NCI-H2196 (cell line): ENCODE measurements around the gene AKAP6.
A peak's percentile ranks its signal among the peaks of the same experiment; 100 is the strongest.

Experiments used
- DNase-seq: peaks from one replicate; lab custom pipeline; 2025; ENCODE audit not compliant: unreplicated experiment; lab: John Stamatoyannopoulos, UW

The AKAP6 gene

DNA sequence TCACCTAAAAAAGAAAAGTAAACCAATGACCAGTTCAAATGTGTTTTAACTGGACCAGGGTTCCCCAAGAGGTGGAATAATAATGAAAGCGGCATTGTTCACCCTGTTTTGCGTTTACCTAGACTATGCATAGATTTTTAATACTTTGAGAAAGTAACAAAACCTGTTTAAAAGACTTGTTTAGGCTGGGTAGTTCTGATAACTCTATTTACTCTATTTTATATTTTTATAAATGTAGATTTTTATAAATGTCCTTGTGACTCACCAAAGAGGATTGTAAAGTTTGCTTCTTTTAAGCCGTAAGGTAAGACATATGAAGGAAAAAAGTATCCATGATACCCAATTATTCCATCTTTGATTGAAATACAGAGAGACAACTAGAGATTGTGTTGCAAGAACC, 321.6 kb downstream of the AKAP6 start:
- no peak for DNase-seq

- no peak for DNase-seq
Observed at GRCh38 chr14:32654106-32654505, 325.0 kb downstream of the AKAP6 start.

GRCh38 chr14:32656601-32657000, 327.5 kb downstream of the AKAP6 start:
- DNase-seq, result no peak

GRCh38 chr14:32657081-32657480, 328.0 kb downstream of the AKAP6 start:
- no peak for DNase-seq

DNA sequence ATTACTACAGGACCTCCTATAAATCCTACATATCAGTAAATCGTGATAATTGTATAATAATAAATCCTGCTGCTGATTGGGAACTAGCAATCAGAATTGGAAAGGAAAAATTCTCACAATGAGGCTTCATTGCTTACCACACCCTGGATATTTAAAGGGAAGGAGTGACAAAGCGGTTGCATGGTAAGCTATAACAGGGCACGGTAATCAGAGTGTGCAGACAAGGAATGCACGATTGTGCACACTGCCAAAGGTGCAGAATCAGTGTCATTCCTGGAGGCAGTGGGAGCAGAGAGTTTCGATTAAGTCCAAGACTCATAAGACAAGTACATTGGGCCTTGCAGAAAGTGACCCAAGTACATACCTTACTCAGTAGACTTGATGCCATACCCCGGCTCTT, 332.1 kb downstream of the AKAP6 start:
- no peak for DNase-seq

- no peak for DNase-seq
Observed at GRCh38 chr14:32662211-32662610, 333.1 kb downstream of the AKAP6 start.

DNA sequence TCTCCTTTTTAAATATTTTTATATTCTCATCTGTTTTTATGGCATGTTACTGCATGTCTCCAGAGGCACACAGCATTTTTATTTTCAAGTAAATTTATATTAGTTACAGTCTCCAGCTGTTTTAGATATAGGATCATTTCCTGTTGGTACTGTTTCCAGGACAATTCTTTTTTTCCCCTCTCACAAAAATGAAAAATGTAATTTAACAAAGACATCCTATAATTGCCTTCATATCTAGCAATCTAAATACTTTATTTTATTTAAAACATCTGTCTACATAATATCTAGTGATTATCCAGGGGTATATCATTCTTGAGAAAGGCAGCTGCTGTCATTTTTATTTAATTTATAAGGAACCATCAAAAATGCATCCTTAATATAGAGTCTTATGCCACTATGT, 337.2 kb downstream of the AKAP6 start:
- DNase-seq, result no peak

GRCh38 chr14:32667287-32667686, 338.2 kb downstream of the AKAP6 start:
- no peak for DNase-seq

- DNase-seq, result no peak
Observed at GRCh38 chr14:32667791-32668190, 338.7 kb downstream of the AKAP6 start.

- DNase-seq, result no peak
Observed at GRCh38 chr14:32669391-32669790, 340.3 kb downstream of the AKAP6 start.

GRCh38 chr14:32675433-32675832, 346.3 kb downstream of the AKAP6 start:
- DNase-seq, result no peak

- DNase-seq, result no peak
Observed at GRCh38 chr14:32677129-32677780, 348.2 kb downstream of the AKAP6 start.

DNA sequence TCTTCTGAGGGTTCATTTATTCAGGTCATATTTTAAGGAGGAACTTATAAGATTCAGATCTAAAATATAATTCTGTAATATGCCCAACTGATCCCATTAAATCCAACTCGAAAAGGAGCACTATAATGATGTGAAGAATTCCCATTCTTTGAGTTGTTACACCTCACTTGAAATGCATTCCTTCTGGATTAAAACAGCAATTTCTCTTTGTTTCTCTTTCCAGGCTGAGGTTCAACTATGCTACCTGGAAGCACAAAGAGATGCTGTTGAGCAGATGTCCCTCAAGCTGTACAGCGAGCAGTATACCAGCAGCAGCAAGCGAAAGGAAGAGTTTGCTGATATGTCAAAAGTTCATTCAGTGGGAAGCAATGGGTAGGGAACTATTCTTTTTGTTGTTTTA, 349.0 kb downstream of the AKAP6 start:
- DNase-seq, result no peak

GRCh38 chr14:32679927-32680612, 351.0 kb downstream of the AKAP6 start:
- DNase-seq, result no peak

DNA sequence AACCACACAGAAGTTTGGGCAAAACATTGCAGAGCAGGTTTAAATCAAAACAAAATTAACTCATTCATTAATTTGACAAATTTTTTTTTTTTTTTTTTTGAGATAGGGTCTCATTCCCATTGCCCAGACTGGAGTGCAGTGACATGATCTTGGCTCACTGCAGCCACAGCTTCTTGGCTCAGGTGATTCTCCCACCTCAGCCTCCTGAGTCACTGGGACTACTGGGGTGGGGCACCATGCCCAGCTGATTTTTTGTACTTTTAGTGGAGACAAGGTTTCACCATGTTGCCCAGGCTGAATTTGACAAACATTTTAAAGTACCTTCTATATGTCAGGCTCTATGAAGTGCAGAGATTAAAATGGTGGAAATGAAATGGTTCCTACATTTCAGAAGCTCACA, 352.5 kb downstream of the AKAP6 start:
- DNase-seq, result no peak

DNA sequence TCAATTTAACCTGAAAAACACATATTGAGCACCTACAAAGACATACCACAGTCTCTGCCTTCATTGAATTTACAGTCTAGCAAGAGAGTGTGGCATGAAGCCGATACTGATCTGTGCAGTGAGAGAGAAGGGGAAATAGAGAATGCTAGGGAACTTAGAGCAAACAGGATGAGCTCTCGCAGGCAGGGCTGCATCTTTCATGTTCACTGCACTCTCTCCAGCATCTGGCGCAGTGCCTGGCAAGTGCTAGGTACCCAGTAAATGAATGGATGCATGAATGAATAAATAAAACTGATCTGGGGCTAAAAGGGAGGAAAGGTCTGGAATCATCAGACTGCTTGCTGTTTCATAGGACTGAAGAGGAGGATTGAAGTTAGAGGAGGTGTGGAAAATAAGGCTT, 353.1 kb downstream of the AKAP6 start:
- DNase-seq, result peak; percentile 29

DNA sequence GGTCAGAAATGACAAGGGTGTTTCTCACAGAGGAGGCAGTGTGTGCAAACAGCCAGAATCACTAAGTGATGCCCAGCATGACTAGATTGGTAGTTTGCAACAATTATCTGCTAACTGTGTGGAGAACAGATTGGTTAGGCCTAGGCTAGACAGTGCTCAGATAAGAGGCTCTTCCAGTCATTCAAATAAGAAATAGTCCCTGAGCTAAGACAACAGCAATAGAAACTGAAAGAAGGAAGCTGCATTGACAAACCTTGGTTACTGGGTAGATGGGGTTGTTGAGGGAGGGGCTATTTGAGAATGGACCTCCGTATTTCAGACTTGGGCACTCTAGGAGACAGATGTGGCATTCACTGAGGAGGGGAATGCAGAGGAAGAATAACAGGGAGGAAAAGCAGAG, 354.6 kb downstream of the AKAP6 start:
- no peak for DNase-seq

DNA sequence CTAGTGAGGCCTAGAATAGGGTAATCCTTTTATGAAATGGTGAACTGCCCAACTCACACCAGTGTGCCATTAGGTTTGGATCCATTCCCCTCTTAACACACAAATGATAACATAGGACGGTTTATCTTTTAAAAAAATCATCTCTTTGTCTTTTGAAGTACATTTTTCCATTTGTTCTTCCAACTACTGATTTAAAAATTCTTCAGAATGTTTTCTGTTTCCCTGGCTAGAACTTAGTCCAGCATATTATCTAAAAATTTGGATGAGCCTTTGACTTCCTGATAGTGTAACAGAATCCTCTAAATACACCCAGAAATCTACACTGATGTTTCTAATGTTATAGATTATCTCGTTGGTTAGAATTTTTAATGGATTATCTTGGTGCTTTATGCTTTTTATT, 359.8 kb downstream of the AKAP6 start:
- no peak for DNase-seq

DNA sequence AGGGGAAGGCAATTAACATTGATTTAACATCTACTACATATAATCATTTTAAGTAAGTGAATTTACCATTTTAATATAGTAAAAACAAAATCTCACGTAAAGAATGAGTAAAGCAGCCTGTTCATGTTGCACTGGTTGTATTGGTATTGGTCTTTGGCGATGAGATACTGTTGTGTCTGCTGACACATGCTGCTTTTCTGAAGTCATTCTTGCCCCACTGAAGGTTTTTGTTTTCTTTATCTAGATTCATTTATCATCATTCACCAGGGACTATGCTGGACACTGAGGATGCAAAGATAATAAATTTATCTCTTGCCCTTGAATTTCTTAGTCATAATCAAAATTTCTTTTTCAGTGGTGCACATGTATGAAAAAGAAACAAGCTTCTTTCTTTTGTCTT, 363.3 kb downstream of the AKAP6 start:
- no peak for DNase-seq

GRCh38 chr14:32693114-32693513, 364.0 kb downstream of the AKAP6 start:
- DNase-seq, result peak; percentile 74

DNA sequence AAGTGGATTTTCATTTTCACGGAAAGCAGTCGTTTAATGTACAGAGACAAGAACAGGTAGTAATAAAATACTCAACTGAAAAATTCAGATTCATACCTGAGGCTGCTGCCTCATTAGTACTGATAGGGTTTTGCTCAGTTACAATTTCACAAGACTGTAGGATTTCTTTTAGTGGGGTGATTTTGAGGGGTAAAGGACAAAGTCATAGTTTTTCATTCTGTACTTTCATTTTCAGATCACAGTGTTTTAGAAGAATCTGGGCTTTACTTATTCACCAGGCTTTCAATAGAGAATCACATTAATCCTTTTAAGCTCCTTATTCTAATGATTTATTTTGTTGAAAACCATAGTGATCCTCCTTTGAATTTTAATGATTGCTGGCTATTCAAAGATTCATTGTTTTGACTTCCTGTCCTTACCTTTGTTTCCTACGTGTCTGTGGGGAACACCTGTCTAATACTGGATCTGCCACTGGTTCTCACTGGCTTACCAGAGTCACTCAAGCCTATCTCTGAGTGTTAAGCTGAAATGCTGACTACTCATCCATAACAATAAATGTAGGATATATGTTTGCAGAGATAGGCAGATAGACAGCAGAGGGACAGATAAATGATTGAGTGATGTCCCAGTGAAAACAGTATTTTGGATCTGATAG, 365.8 kb downstream of the AKAP6 start:
- DNase-seq, result peak; percentile 19

GRCh38 chr14:32696325-32697091, 367.4 kb downstream of the AKAP6 start:
- no peak for DNase-seq
